ENCODE results near the gene SOBP.

SOBP gene

GRCh38 chr6:107618672-107619071 is 128.8 kb downstream of the SOBP start:
- DNase-seq (ENCODE audit: low read depth) = peak; percentile 93
- H3K4me3 ChIP-seq (ENCODE audit: low read depth, low read length) = no peak overlapping the region
- TF ChIP-seq CTCF (IDR thresholded peaks at IDR 0.05; ENCODE audit: insufficient read depth, low read depth, low read length, missing control alignments) = no peak

- no peak overlapping the region for H3K4me3 ChIP-seq (ENCODE audit: low read depth, low read length)
- DNase-seq (ENCODE audit: low read depth) = no peak
- no peak for TF ChIP-seq CTCF (IDR thresholded peaks at IDR 0.05; ENCODE audit: insufficient read depth, low read depth, low read length, missing control alignments)
These were observed 130.8 kb downstream of the SOBP start for GRCh38 chr6:107620732-107621131.

GRCh38 chr6:107621229-107621937 is 131.5 kb downstream of the SOBP start:
- H3K4me3 ChIP-seq (ENCODE audit: low read depth, low read length) = no peak overlapping the region
- no peak for TF ChIP-seq CTCF (IDR thresholded peaks at IDR 0.05; ENCODE audit: insufficient read depth, low read depth, low read length, missing control alignments)
- DNase-seq (ENCODE audit: low read depth) = no peak

- TF ChIP-seq CTCF (IDR thresholded peaks at IDR 0.05; ENCODE audit: insufficient read depth, low read depth, low read length, missing control alignments) = no peak
- DNase-seq (ENCODE audit: low read depth) = no peak
- no peak overlapping the region for H3K4me3 ChIP-seq (ENCODE audit: low read depth, low read length)
These were observed 132.4 kb downstream of the SOBP start for GRCh38 chr6:107622269-107622668.

- no peak for DNase-seq (ENCODE audit: low read depth)
- no peak for TF ChIP-seq CTCF (IDR thresholded peaks at IDR 0.05; ENCODE audit: insufficient read depth, low read depth, low read length, missing control alignments)
- no peak overlapping the region for H3K4me3 ChIP-seq (ENCODE audit: low read depth, low read length)
These were observed 134.1 kb downstream of the SOBP start for GRCh38 chr6:107624050-107624449.

- no peak overlapping the region for H3K4me3 ChIP-seq (ENCODE audit: low read depth, low read length)
These were observed 134.6 kb downstream of the SOBP start for GRCh38 chr6:107624541-107624940.

More at GRCh38 chr6:107624541-107624940, 134.6 kb downstream of the SOBP start:
- TF ChIP-seq CTCF (IDR thresholded peaks at IDR 0.05; ENCODE audit: insufficient read depth, low read depth, low read length, missing control alignments) = no peak
- no peak for DNase-seq (ENCODE audit: low read depth)
